ENCODE results near the gene PKNOX1. TPM values are rescaled to one million over a fixed set of nuclear protein-coding genes. Genes with fewer than 3 reads are reported as not detected.

The PKNOX1 gene
- polyA plus RNA-seq, 3 donors: 9.2 to 11.8 (median 9.9) TPM

DNA sequence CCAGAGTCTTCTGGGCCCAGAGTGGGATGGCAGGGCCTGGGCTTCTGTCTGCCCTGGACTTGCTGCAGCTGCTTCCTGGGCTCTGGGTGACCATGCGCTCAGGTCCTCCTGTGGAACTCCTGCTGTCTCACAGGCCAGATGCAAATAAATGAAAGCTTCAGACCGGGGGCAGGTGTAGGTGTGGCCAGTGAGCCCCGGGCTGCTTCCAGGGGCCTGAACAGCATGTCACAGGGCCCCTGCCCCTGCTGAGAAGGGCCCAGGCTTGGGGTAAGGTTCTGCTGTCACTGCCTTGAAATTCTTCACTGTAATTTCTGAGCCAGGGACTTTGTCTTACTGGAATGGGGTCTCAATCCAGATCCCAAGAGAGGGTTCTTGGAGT, 2.5 kb upstream of the PKNOX1 start:
- H3K4me3 Mint-ChIP-seq: no peak overlapping the region
- intact Hi-C loops (cut with micrococcal nuclease): loop anchor here (5.0 to 10.0 kb wide), 2 partner anchors 95 to 743 kb away; partner anchors contain the start of genes WDR4 (in 2 of the 2) and PDXK (in 1 of the 2)
- TF ChIP-seq CTCF (IDR thresholded peaks at IDR 0.05): no peak
- no peaks in the 10 kb centered on the region for H3K9me3 ChIP-seq (replicated peaks in 1 of 2; ENCODE audit: control insufficient read depth in 1 of 2, insufficient read depth in 1 of 2, low read length in 2 of 2)
- H3K27me3 Mint-ChIP-seq (ENCODE audit: low read depth in 3 of 3): peaks cover 0 to 2% (median 1%) of the 10 kb centered on the region in 3 donors
- H3K36me3 Mint-ChIP-seq: peaks cover 0 to 5% of the 10 kb centered on the region in 2 donors
- no peak overlapping the region for H3K27ac Mint-ChIP-seq
- no peaks in the 10 kb centered on the region for H4K20me1 ChIP-seq (ENCODE audit: insufficient read depth, low read length)
- no peaks in the 10 kb centered on the region for H3K36me3 ChIP-seq (replicated peaks in 1 of 2; ENCODE audit: control insufficient read depth in 1 of 2, insufficient read depth in 2 of 2, low read length in 2 of 2)
- H3K4me2 ChIP-seq (replicated peaks; ENCODE audit: extremely low read depth, low read length, poor library complexity, severe bottlenecking): no peak overlapping the region
- H2AFZ ChIP-seq (ENCODE audit: insufficient read depth, low read depth, low read length, poor library complexity, severe bottlenecking): no peak overlapping the region
- WGBS (ENCODE audit: insufficient coverage): 88% methylated on average over 3 of the region's 3 CpGs
- no peak overlapping the region for H3K9ac ChIP-seq (ENCODE audit: insufficient read depth, low read length, poor library complexity, severe bottlenecking)
- no peak for DNase-seq
- peaks cover 13 to 21% of the 10 kb centered on the region in 2 donors for H3K4me1 ChIP-seq (ENCODE audit: control insufficient read depth in 1 of 2, insufficient read depth in 2 of 2, low read length in 2 of 2)
- no peaks in the 10 kb centered on the region for H3K27me3 ChIP-seq (ENCODE audit: control insufficient read depth in 2 of 2, insufficient read depth in 2 of 2, low read length in 2 of 2)
- H3K4me1 Mint-ChIP-seq: peaks cover 15% of the 10 kb centered on the region
- no peak overlapping the region for H3K27ac ChIP-seq (ENCODE audit: low read depth in 1 of 2, low read length in 2 of 2)
- no peak overlapping the region for H3K4me3 ChIP-seq (replicated peaks in 1 of 3; ENCODE audit: low read depth in 2 of 3, low read length in 3 of 3)
- peaks cover 17% of the 10 kb centered on the region for H3K79me2 ChIP-seq (ENCODE audit: insufficient read depth, low read length)
- no peaks in the 10 kb centered on the region for H3K9me3 Mint-ChIP-seq

DNA sequence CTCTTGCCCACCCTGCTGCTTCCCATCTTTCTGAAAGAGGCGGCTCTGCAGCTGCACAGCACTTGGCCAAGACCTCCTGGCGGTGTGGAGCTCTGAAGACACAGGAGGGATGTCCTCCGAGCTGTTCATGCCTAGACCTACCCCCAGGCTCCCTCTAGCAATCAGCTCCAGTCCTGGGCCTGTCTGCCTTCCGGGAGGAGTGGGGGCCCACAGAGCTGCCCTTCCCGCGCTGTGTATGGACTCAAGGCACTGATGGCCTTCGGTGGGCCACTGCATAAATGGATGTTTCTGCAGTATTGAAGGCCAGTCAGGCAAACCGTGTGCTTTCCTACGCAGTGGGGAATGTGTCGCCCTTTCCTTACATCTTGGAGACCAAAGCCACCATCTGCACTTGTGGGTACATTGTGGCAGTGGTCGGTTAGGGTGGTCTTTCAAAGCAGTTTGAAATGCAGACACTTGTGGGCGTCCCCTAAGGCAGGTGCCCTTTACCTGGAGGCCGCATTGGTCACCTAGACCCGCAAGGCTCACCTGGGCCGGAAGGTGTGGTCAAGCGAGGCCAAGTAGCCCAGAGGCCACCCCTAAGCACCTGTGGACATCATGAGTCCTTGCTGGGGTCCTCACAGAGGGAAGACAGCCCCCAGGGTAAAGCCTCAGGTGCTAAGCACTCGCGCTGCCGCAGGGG, 912 bp upstream of the PKNOX1 start:
- peaks cover 0 to under 1% of the 10 kb centered on the region in 2 donors for H3K36me3 ChIP-seq (replicated peaks in 1 of 2; ENCODE audit: control insufficient read depth in 1 of 2, insufficient read depth in 2 of 2, low read length in 2 of 2)
- 74% methylated on average over 18 of the region's 19 CpGs for WGBS (ENCODE audit: insufficient coverage)
- Mint-ChIP-seq H3K27ac (peak overlapping the region in 6 of 7 donors; percentile 50 to 84 (median 80)), H3K36me3 (peaks cover 4 to 10% of the 10 kb centered on the region in 2 donors), H3K4me1 (peaks cover 19% of the 10 kb centered on the region), H3K9me3 (no peaks in the 10 kb centered on the region), H3K4me3 (peak overlapping the region; percentile 66 to 69), H3K27me3 (ENCODE audit: low read depth in 3 of 3) (peaks cover 0 to 2% (median 1%) of the 10 kb centered on the region in 3 donors)
- intact Hi-C loops (cut with micrococcal nuclease): loop anchor here (5.0 to 10.0 kb wide), 2 partner anchors 96 to 741 kb away; partner anchors contain the start of genes WDR4 (in 2 of the 2) and PDXK (in 1 of the 2)
- peak overlapping the region; percentile 79 for H3K9ac ChIP-seq (ENCODE audit: insufficient read depth, low read length, poor library complexity, severe bottlenecking)
- H3K79me2 ChIP-seq (ENCODE audit: insufficient read depth, low read length): peaks cover 32% of the 10 kb centered on the region
- TF ChIP-seq CTCF (IDR thresholded peaks at IDR 0.05): no peak
- H3K4me1 ChIP-seq (ENCODE audit: control insufficient read depth in 1 of 2, insufficient read depth in 2 of 2, low read length in 2 of 2): peaks cover 13 to 21% of the 10 kb centered on the region in 2 donors
- H3K4me3 ChIP-seq (replicated peaks in 1 of 3; ENCODE audit: low read depth in 2 of 3, low read length in 3 of 3): peak overlapping the region; percentile 54 to 89 (median 60)
- H4K20me1 ChIP-seq (ENCODE audit: insufficient read depth, low read length): no peaks in the 10 kb centered on the region
- peak in 1 of 3 donors; percentile 16 for DNase-seq
- H3K9me3 ChIP-seq (replicated peaks in 1 of 2; ENCODE audit: control insufficient read depth in 1 of 2, insufficient read depth in 1 of 2, low read length in 2 of 2): no peaks in the 10 kb centered on the region
- no peaks in the 10 kb centered on the region for H3K27me3 ChIP-seq (ENCODE audit: control insufficient read depth in 2 of 2, insufficient read depth in 2 of 2, low read length in 2 of 2)
- peak overlapping the region; percentile 87 for H3K4me2 ChIP-seq (replicated peaks; ENCODE audit: extremely low read depth, low read length, poor library complexity, severe bottlenecking)
- H2AFZ ChIP-seq (ENCODE audit: insufficient read depth, low read depth, low read length, poor library complexity, severe bottlenecking): peak overlapping the region; percentile 99
- H3K27ac ChIP-seq (ENCODE audit: low read depth in 1 of 2, low read length in 2 of 2): peak overlapping the region; percentile 34 to 90

All from CD14-positive monocyte (primary cell).